Activated effector memory CD4-positive, alpha-beta T cell treated with anti-CD3 and anti-CD28 coated beads, Interleukin-2, amount 50 U/mL, for 16 hours (primary cell): ENCODE data around the gene UPP1.
A peak's percentile ranks its signal among the peaks of the same experiment; 100 is the strongest.
"Not testable (repeated sequence)": the region's sequence is repeated elsewhere in the genome, so short reads cannot be mapped to it uniquely, and the experiment has no call there.

Experiments used
- DNase-seq: peaks from one replicate; pipeline ENCODE4 v3.0.0-alpha.2; 2020

Gene UPP1

DNA sequence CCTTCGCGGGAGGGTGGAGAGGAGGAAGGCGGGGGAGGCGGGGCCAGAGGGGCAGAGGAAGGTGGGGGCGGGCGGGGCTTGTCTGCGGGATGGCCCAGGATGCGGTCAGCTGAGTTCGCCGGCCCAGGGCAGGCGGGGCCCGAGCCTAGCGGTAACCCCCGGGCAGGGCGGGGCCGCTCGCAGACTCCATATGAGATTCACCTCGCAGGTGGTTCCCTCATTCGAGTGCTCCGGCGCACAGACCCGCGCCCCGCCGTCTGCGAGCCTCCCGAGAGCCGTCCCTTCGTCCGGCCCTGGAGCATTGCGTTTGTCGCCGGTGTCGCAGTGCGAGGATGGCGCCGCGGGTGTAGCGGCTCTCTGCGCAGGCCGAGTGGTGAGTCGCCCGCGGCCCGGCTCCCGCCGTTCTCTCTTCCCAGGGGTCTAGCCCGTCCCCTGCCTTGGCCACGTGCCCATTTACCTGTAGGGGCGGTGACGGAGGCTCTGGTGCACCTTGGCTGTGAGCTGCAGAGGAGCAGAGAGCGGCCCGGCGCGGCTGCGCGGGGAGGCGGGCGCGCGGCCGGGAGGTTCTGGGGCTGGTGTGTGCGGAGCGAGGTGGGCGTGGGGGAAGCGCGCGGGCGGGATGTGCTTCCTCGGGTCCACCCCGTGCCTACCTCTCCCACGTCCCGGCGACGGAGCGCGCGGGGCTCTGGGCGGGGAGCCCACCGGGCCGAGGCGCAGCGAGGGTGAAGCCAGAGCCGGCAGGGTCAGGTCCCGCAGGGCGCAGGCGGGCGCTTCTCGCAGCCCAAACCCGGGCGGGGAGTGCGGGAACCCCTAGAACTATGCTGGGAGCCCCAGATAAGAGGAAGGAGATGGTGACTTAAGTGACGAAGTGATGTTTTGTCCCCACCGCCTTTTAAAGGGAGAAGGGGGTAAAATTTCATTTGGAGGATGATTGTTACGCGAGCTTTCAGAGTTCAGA, at the start of gene UPP1:
Gene UPP1 (plus strand): TSS at position 220 of the 958 bp plus-strand sequence. CDS start 5,519 bp downstream, outside the sequence.
- peak; percentile 95 for DNase-seq

DNA sequence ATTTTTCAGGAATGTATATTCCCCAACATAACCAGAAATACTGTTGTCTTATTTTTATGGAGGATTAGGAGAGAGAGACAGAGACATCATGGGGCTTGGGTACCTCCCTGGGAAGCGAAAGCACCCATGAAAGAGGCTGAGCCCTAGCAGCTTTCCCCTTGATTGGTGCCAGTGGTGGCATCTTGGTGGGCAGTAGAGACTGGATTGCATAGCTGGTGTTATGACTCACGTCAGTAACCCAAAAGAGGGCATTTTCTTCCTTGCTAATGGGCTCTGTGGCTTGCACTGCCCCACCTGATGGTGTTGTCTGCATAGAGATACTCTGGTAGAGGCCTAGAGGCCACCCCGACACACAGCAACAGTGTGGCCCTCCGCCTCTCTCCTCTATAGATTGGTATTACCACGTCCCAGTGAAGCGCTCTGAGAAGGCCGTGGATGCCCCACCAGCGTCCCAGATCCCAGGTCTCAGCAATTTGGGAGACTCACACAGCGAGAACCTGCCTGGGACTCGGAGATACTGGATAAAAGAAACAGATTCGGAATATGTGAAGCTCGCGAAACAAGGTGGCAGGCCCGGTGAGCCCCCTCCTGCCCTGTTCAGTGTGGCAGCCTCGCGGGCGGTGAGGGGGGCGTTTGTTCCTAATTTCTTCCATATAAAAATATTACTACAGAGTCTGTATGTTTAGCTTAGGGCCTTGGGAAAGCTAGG, 48.0 kb upstream of the UPP1 start:
- no peak for DNase-seq

DNA sequence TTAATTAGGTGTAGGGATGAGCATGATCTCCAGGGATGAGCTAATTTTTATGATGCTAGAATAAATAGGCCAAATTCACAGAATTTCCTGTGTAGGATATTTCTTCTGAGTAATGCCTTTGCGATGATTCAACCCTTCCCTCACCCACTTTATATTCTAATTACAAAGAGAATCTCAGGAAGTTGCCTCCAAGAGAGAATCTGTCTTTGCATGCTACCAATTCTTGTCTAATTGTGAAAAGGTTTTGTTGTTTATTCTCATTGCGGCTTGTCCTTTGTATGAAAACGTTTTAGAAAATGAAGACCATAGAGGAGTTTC, 47.5 kb upstream of the UPP1 start:
- no peak for DNase-seq

DNA sequence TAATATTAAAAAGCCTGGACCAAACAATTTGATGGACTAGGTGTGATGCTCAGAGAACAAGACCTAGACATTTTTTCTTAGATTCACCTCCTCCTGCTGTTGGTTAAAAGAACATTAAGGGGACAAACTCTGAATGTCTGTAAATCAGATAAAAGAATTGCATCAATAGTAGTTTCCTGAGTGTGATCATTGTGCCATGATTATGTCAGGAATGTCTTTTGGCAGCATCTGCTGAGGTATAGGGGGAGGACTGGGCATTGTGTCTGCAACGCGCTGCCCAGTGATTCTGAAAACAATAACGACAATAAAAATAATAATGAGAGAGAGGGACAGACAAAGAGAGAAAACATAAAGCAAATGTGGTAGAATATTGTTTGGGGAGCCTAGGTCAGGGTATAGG, 46.8 kb upstream of the UPP1 start:
- no peak for DNase-seq

DNA sequence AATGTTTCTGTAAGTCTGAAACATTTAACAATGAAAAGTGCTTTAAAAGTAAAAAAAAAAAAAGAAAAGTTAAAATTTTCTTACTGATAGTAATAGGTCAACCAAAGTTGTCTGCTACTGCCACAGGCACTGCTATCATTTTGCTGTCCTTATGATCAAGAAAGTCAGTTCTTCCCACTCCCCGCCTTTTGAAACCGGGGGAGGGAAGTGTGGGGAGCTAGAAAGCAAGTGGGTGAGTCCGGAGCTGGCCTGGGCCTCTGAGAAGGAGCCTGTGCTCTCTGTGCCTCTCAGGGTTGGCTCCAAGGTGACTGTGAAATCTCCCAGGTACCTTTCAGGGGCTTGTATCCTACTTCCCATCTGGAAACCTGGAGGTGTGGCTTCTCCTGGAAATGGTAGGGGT, 46.4 kb upstream of the UPP1 start:
- no peak for DNase-seq

DNA sequence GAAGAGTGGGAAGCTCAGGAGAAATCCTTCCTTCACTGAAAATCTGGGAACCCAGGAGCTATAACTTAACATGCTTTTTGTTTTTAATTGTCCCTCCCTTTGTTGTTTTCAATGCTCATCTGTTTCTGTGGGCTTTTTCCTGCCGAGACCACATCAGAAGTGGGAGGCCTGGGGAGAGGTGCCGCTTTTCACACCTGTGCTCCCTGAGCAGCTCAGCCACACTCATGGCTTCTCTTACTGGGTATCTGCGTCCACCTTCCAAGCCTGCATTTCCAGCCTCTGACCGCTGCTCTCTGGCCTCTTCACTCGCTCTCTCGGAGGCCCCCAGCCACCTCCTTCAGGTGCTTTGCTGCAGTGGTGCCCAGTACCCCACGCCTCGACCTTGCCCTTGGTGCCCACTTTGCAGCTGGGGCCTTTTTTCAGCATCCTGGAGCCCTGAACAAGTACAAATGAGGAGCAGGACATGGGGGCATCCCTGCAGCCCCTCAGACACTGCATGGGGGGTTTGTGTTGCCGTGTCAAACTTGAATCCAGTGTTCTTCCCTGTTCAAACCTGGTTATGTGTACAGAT, 43.8 kb upstream of the UPP1 start:
- DNase-seq, result no peak

DNA sequence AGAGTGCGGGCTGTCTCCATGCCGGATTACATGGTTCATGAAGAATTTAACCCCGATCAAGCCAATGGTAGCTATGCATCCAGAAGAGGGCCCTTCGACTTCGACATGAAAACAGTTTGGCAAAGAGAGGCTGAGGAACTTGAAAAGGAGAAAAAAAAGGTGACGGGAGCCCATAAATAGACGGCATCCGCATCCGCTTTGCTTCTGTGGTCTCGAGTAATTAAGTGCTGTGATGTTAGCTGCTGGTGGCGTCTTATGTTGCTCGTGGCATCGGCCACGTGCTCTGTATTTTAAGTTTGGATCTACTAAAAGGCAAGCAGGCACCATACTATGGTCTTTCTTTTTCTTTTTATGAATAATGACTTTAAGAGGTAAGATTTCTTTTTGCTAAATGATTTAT, 42.6 kb upstream of the UPP1 start:
- no peak for DNase-seq

DNA sequence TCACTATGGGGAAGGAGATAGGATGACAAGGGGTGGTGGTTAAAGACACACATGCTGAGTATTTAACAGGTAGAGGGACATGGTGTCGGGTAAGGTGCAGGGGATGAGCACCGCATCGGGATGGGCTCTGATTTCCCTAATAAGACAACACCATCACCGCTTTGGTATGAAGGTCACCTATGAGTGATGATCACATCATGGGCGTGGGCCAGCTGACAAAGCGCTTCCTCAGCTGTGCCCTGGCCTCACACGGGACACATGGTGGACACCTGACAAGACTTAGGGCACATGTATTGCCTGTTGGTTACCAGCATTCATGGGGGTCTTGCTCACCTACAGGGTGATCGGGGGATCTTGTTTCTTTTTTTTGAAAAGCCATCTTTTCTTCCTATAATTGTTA, 41.0 kb upstream of the UPP1 start:
- no peak for DNase-seq

DNA sequence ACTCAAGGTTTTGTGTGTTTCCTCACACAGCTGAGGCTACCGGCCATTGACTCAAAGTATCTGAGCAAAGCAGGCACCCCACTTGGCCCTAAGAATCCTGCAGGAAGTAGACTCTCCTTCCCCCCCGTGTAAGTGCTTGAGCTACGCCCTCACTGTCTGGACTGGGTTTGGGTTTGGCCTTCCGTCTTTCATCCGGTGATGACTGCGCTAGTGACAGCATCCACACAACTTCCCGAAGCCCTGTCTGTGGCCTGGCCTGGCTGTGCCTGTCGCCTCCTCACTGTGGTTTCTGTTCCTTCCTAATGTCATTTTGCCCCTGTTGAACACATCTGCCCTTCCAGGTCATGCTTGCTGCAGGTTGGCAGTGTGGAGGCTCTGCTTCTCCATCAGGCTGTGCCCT, 39.2 kb upstream of the UPP1 start:
- no peak for DNase-seq

DNA sequence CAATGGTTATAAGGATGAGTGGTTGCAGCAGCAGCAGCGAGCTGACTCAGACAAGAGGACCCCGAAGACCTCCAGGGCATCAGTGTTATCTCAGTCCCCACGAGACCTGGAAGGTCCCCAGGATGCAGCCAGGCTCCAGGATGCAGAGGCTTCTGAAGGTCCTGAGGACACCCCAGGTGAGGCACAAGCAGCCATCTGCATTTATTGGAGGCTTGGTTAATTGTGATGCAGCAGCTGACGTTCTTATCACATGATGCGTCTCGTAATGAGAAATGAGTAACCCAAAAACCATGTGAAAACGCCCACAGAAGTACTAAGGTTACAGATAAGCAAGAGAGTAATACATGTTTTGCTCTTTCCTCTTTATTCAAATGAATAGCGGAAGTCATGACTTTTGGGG, 36.3 kb upstream of the UPP1 start:
- no peak for DNase-seq

DNA sequence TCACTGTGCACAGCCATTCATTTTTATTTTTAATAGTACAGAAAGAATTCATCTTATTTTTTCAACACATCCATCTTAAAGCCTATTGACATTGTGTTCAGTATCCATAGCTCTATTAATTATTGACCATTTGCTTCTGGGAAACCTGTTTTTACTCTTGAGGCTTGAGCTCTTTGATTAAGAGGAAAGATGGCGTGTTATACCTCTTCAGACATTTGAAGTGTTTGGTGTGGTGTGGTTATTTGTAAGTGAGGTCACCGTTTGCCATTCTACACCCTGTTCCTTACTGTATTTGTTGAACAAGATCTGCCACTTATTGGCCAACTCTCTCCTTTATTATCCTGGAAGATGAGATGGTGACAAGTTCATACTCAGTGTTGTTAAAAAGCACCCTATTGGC, 35.3 kb upstream of the UPP1 start:
- no peak for DNase-seq

DNA sequence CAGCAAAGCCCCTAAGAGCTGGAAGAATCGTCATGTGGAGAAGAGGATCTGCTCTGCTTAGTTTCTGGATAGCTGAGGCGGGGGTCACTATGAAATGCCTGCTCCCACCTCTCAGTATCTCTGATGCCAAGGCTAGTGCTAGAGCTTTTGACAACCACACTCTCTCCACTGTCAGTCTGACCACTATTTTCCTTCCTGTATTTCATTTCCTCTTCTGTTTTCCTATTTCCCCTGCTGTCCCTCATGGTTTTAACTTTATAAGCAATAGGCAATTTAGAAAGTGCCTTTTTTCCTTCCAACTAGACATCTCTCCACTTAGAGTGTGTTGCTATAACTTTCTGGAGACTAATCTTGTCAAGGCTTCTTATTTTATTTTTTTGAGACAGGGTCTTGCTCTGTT, 30.1 kb upstream of the UPP1 start:
- no peak for DNase-seq

DNA sequence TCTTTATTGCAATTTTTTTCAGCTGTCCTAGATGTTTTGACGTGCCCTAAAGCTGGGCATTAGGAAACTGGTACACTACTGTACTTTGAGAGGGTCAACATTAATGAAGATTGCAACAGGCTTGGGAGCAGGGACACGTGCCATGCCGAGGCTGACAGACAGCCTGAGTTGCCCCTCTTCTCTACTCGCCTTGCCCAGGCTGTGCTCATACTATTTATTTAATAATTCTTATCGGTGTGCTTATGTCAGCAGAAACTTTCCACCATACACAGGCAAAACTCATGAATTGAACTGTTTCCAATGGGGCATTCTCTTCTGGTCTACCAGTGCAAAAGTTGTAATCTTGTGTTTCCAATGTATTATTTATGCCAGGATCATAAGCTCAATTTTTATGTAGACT, 29.4 kb upstream of the UPP1 start:
- DNase-seq, result no peak

DNA sequence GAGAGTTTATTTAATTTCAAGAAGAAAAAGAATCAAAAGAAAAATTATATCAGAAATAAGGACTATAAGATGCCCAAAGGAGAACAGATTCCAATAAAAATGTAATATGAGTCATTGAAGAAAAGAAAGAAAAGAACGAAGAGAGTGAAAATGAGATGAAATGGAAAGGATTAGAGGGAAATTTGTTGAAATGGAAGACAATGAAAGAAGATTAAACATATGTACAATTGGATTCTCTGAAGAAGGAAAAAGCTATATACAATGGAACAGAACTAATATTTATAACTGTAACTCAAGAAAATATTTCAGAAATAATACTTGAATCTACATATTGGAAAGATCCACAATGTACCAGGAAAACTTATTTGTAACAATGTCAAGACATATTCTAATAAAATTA, 25.1 kb upstream of the UPP1 start:
- DNase-seq, result no peak

DNA sequence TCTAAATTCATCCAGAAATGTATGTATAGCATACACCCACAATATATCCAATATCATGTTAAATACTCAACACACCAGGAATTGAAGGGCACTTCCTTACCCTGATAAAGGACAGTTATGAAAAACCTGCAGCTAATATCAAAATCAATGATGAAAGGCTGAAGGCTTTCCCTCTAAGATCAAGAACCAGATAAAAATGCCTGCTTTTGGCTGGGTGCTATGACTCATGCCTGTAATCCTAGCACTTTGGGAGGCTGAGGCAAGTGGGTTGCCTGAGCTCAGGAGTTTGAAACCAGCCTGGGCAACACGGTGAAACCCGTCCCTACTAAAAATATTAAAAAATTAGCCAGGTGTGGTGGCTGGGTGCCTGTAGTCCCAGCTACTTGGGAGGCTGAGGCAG, 21.6 kb upstream of the UPP1 start:
- no peak for DNase-seq

DNA sequence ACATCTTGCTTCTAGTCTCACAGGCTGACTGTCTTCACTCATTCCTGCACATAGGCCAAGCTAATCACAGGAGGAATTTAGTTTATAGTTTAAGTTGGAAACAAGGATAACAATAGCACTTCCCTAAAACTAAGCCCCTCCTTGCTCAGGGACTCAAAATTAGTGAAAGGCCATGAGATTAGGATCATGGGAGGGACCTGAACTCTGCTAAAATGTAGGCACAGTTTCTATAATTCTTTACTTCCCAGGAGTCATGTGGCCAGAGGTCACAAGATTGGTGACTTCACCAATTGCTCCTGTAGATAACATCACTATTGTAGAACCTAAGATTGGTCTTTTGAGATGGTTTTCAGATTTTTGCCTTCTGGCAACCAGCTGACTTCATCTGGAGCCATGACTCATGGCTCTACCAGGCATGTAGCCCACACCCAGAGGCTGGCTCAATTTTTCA, 14.8 kb upstream of the UPP1 start:
- DNase-seq, result no peak

DNA sequence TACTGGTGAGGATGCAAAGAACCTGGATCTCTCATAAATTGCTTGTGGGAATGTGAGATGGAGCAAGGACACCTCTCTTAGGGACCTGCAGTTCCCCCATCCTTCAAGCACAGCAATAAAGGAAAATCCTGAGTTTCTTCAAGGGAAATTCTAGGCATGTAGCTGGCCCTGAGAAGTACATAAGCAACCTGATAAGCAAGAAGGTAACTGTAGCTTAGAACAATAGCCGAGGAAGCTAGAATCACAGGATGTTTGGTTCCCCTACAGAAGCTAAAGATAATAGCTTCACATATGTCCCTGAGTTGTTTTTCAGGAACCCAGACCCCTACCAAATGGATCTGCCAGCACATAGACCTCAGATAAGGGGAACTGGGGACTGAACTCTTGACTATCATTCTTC, 11.6 kb upstream of the UPP1 start:
- no peak for DNase-seq

DNA sequence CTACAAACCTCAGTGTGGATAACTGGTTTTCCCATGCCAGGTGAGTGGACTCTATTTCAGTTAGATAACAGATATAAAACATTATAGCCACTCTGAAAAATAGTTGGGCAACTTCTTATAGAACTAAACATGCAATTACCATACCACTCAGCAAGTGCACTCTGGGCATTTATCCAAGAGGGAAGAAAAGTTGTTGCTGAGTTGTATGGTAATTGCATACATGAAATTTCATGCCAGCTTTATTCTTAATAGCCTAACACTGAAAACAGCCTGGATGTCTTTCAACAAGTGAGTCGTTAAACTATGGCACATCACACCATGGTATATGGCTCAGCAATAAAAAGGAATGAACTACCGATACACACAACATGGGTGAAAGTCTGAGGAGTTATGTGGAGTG, 10.6 kb upstream of the UPP1 start:
- no peak for DNase-seq

DNA sequence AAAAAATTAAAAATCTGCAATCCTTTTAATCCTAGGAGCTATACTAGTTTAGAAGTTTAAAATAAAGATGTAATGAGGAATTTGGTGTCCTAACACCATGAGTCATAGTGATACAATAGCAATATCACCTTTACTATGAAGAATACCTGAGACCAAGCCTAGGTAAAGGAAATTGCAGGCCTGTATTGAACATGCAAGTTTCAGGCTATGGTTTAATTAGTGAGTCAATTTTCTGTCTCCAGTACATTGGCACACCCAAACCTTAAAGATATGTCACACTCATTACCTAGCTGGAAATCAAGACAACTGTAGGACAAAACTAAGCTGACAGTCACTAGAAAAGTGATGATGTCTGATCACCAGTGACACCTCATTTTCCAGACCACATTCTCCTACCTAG, 6.7 kb upstream of the UPP1 start:
- DNase-seq, result not testable (repeated sequence)

DNA sequence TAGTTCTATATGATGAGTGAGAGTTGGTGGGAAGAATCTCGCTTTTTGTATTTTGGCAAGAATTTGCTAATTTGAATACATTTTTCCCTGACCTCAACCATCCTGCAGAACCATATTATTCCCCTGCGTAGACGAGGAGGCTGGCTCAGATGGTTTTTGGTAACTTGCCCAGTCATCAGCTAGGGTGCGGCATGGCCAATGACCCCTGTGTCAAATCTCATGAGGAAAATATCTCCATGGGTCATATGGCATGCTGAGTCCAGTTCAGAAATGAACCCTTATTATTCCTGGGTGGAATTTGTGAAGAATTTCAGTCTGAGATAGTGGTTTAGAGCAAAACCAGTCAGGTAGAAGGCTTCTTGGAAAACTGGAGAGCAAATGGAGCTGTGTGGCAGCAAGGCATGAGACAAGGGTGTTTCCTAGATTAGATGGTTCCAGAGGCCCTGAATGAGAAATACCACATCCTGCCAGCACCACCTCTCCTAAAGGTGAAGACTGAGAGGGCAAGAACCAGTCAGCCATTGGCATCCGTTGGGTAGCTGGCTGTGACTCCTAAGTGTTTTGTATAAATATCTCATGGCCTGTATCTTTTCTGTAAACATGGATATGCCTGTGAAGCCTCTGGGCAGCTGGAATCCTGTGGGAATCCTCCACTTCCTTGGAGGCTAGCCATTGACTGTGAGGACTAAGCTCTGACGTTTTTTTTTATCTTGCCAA, 5.8 kb upstream of the UPP1 start:
- no peak for DNase-seq

DNA sequence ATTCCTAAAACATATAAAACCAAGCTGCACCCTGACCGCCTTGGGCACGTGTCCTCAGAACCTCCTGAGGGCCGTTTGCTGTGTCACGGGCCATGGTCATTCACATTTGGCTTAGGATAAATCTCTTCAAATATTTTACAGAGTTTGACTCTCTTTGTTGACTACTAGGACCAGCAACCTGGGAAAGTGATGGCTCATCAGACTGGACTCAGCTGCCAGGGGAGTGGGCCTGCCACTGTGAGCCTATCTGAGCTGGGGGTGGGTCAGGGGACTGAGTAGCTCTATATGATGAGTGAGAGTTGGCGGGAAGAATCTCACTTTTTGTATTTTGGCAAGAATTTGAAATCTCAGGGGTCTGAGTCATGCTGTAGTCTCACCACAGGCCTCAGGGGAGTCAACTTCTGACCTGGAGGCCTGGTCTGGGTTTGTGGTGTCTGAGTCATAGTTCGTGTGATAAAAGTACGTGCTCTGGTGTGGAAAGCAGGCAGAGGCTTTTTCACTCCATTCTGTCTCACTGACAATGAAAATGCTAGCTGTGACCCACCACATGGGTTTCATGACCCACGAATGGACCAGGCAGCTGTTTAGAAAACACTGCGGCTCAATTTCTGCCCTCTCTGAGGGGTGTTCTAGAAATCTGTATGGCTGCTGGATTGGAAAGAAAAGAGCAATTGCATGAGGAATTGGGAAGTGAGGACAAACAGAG, 4.2 kb upstream of the UPP1 start:
- DNase-seq, result peak; percentile 87

DNA sequence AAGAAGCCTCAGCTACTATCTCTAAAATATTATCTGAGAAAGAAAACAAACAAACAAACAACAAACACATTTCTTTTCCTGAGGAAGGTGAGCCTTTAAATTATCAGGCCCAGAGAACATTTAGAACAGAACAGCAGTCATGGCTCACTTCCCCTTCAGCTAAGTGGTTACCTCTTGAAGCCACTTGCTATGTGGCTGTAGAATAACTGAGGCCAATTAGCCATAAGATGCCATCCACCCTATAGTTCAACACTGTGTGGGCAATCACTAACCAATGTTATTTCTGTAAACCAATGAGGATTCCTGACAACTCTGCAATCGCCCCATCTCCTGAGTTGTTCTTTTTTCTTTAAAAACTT, 3.7 kb upstream of the UPP1 start:
- DNase-seq, result no peak

DNA sequence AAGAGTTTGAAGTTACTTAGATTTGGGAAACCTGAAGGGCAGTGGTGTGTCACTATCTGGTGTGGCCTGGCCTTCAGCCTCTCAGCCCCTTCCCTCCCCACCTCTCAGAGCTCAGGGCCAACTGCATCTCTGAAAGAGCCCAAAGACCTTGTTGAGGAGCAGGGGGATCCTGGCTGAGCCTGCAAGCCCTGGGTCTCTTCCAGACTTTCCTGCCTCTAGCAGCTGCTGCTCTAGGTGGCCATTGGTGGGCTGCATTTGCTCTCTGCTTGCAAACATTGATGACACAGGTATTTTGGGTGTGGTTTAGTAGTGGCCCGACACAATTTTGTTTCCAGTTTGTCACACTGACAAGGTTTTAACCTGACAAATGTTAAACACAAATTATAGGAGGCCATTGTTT, 3.1 kb upstream of the UPP1 start:
- DNase-seq, result no peak
